ENCODE measurements around the gene SDHAF4.

- TF ChIP-seq, protein P1, sequence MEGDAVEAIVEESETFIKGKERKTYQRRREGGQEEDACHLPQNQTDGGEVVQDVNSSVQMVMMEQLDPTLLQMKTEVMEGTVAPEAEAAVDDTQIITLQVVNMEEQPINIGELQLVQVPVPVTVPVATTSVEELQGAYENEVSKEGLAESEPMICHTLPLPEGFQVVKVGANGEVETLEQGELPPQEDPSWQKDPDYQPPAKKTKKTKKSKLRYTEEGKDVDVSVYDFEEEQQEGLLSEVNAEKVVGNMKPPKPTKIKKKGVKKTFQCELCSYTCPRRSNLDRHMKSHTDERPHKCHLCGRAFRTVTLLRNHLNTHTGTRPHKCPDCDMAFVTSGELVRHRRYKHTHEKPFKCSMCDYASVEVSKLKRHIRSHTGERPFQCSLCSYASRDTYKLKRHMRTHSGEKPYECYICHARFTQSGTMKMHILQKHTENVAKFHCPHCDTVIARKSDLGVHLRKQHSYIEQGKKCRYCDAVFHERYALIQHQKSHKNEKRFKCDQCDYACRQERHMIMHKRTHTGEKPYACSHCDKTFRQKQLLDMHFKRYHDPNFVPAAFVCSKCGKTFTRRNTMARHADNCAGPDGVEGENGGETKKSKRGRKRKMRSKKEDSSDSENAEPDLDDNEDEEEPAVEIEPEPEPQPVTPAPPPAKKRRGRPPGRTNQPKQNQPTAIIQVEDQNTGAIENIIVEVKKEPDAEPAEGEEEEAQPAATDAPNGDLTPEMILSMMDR (IDR thresholded peaks at IDR 0.05): no peak
- TF ChIP-seq EZH2phosphoT487 (IDR thresholded peaks at IDR 0.05) (no peak), EZH2 (IDR thresholded peaks at IDR 0.05) (no peak)
Observed at GRCh38 chr6:70551566-70551965, 15.2 kb upstream of the SDHAF4 start.

All from neural progenitor cell (in vitro differentiated cells).